ENCODE results near the gene SLC1A2. TPM values are rescaled to one million over a fixed set of nuclear protein-coding genes. Genes with fewer than 3 reads are reported as not detected.

SLC1A2 gene
- total and polyA plus RNA-seq, 11 donors, result 0.80 to 23.5 (median 5.2) TPM

DNA sequence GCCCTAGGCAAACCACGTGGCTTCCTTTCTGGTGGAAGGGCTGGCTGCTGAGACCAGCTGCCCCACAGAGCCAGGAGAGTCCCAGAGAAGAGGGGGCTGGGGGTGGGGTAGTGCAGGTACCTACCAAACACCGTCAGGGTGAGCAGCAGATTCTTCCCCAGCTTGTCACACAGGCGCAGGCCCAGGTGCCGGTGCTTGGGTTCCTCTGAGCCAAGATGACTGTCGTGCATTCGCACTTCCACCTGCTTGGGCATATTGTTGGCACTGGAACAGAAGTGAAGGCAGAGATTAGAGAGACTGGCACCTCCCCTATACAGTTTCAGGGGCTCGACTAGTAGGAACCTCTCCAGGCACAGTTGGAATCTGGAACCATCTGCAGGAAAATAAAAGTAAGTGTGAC lies 102.1 kb downstream of the SLC1A2 start:
- intact Hi-C loops (cut with DNase I), result no loop called here
- Histone ChIP-seq H3K4me3 (no peak overlapping the region), H3K36me3 (peaks cover 0 to 3% (median 0%) of the 10 kb centered on the region in 9 donors), H3K27me3 (no peaks in the 10 kb centered on the region), H3K4me1 (peaks cover 0 to 49% (median 16%) of the 10 kb centered on the region in 12 donors), H3K27ac (no peak overlapping the region), H3K9me3 (no peaks in the 10 kb centered on the region)
- TF ChIP-seq, protein P1, sequence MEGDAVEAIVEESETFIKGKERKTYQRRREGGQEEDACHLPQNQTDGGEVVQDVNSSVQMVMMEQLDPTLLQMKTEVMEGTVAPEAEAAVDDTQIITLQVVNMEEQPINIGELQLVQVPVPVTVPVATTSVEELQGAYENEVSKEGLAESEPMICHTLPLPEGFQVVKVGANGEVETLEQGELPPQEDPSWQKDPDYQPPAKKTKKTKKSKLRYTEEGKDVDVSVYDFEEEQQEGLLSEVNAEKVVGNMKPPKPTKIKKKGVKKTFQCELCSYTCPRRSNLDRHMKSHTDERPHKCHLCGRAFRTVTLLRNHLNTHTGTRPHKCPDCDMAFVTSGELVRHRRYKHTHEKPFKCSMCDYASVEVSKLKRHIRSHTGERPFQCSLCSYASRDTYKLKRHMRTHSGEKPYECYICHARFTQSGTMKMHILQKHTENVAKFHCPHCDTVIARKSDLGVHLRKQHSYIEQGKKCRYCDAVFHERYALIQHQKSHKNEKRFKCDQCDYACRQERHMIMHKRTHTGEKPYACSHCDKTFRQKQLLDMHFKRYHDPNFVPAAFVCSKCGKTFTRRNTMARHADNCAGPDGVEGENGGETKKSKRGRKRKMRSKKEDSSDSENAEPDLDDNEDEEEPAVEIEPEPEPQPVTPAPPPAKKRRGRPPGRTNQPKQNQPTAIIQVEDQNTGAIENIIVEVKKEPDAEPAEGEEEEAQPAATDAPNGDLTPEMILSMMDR (IDR thresholded peaks at IDR 0.05), result no peak
- no peak for TF ChIP-seq POLR2A (IDR thresholded peaks at IDR 0.05)
- 68 to 90% (median 85%) methylated on average over 7 of the region's 7 CpGs for WGBS, 4 donors
- ATAC-seq (no peak), DNase-seq (no peak)

DNA sequence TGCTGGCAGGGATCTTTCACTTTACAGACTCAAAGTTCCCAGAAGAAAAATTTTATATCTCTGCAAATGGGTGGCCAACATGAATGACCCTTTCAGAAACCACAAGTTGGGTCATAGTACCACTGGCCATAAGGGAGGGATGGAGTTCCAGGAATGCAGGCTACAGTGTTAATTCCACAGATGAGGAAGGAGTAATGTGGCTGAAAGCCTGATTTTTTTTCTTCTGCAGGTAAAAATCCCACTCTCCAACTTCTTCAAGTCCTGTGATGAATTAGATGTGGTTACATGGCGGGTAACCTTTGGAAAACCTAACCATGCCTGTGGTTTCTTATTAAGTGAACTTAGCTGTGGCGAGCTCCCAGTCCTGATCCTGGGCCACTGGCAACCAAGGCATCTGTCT lies 103.2 kb downstream of the SLC1A2 start:
- ATAC-seq (no peak), DNase-seq (no peak)
- TF ChIP-seq, protein P1 (IDR thresholded peaks at IDR 0.05), result no peak
- no peaks in the 10 kb centered on the region for H3K9me3 ChIP-seq
- intact Hi-C loops (cut with DNase I), result no loop called here
- H3K4me1 ChIP-seq, result peaks cover 0 to 46% (median 8%) of the 10 kb centered on the region in 12 donors
- no peak overlapping the region for H3K4me3 ChIP-seq
- WGBS, 4 donors, result 94 to 100% (median 98%) methylated on average over 2 of the region's 2 CpGs
- no peak overlapping the region for H3K27ac ChIP-seq
- H3K36me3 ChIP-seq, result peaks cover 0 to 5% (median 0%) of the 10 kb centered on the region in 9 donors
- no peaks in the 10 kb centered on the region for H3K27me3 ChIP-seq

DNA sequence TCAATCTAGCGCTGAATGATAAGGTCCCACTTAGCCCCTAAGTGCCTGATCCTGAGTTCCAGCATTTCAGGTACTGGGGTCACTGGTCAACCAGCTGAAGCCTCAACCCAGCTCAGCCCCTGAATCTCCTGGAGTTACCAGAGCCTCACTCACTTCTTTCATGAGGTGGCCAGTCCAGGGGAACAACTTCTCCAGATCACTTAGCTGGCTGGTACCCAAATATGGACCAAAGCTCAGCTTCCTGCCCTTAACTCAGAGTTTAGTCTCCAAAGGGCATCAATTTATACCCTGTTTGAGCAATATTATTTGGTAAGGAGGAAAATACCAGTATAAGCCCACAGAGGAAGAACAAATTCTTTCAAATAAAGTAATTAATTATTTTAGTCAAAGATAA lies 105.6 kb downstream of the SLC1A2 start:
- DNase-seq (no peak), ATAC-seq (no peak)
- Histone ChIP-seq H3K4me3 (no peak overlapping the region), H3K27me3 (no peaks in the 10 kb centered on the region), H3K9me3 (no peaks in the 10 kb centered on the region), H3K27ac (peak overlapping the region in 1 of 12 donors; percentile 57), H3K36me3 (peaks cover 0 to 5% (median 0%) of the 10 kb centered on the region in 9 donors), H3K4me1 (peaks cover 0 to 50% (median under 1%) of the 10 kb centered on the region in 12 donors)
- TF ChIP-seq, protein P1 (IDR thresholded peaks at IDR 0.05), result no peak
- TF ChIP-seq POLR2A (IDR thresholded peaks at IDR 0.05), result no peak
- WGBS, 4 donors, result 83 to 89% (median 85%) methylated on average over 1 of the region's 1 CpG
- intact Hi-C loops (cut with DNase I), result no loop called here

DNA sequence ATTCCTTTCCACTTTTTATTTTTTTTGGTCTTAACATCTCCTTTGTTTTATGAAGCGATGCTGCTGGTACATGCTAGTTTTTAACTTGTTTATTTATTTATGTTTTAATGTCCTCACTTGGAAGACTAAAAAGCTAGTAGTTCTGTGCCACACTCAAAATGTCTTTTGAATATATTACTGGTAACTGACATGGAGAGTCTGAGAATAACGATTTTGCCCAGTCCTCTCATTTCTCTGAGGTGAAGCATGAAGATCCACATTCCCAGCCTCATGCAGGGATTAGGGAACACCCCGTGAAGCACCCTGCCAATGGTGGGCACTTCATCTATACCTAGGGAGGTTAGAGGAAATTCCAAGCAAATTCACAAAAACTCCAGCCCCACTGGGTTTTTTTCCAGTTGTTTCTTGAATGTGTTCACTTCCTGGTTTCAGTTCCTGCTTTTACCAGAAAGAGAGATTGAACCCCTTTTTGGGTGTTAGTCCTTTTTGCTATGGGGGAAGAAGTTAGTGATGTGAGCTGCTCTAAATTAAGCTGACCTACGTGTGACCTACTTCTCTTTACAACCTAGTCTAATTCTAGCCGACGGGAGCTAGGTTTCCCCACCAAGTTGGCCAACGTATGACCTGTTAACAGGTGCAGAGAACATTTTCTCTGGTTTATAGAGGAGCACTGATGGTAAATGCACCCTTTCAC lies 106.1 kb downstream of the SLC1A2 start:
- intact Hi-C loops (cut with DNase I), result no loop called here
- 54 to 81% (median 67%) methylated on average over 7 of the region's 7 CpGs for WGBS, 4 donors

More for the DNA sequence above, 106.1 kb downstream of the SLC1A2 start:
- DNase-seq (no peak), ATAC-seq (peak in 3 of 4 donors; percentile 47 to 60 (median 57))
- H3K4me3 ChIP-seq, result no peak overlapping the region
- no peaks in the 10 kb centered on the region for H3K9me3 ChIP-seq
- TF ChIP-seq, protein P1 (IDR thresholded peaks at IDR 0.05), result no peak
- TF ChIP-seq POLR2A (IDR thresholded peaks at IDR 0.05), result no peak
- peak overlapping the region in 1 of 12 donors; percentile 57 for H3K27ac ChIP-seq
- H3K4me1 ChIP-seq, result peaks cover 0 to 50% (median 0%) of the 10 kb centered on the region in 12 donors
- H3K27me3 ChIP-seq, result no peaks in the 10 kb centered on the region
- H3K36me3 ChIP-seq, result peaks cover 0 to 5% (median 0%) of the 10 kb centered on the region in 9 donors

Data from heart left ventricle (tissue), 16 donors.